IMR-90 (cell line): ENCODE data around the gene SLC38A7. TPM values are rescaled to one million over a fixed set of nuclear protein-coding genes. Genes with fewer than 3 reads are reported as not detected.
A peak's percentile ranks its signal among the peaks of the same experiment; 100 is the strongest.

Source experiments
- ATAC-seq: fragments of 200-7000 bp; cut with Tn5 transposase; 2 replicates; pipeline ENCODE4 v1.9.1; 2020; ENCODE audit warnings: low read depth, mild to moderate bottlenecking, moderate library complexity
- BruUV-seq: library from RNA; stranded (reverse); fragments of 400-500 nt; replicated peaks from 2 replicates; lab custom pipeline; 2021; lab: Mats Ljungman, UMichigan
- CTCF ChIA-PET: fragments of 300-600 bp; formaldehyde crosslinking; extraction: SDS; loops from one replicate; lab custom pipeline; 2021; ENCODE audit warnings: antibody characterized with exemption; lab: Yijun Ruan, JAX
- POLR2A ChIA-PET: fragments of 300-600 bp; sonication (Branson Sonifier 250); formaldehyde crosslinking; loops from one replicate; lab custom pipeline; 2022; ENCODE audit warnings: antibody characterized with exemption; ENCODE audit not compliant: unreplicated experiment; lab: Charles Lee
- DNase-seq: peaks from one replicate; pipeline ENCODE4 v3.0.0; 2013
- H2AFZ ChIP-seq: replicated peaks from 2 replicates; pipeline ENCODE3; 2013; ENCODE audit warnings: low read length, mild to moderate bottlenecking; ENCODE audit not compliant: poor library complexity
- H2AK5ac ChIP-seq: 2 replicates; pipeline ENCODE4 v1.6.1; 2013; ENCODE audit warnings: low read depth, low read length, inconsistent platforms
- H2AK9ac ChIP-seq: replicated peaks from 2 replicates; pipeline ENCODE3; 2013; ENCODE audit warnings: mild to moderate bottlenecking, low read depth, low read length, moderate library complexity; ENCODE audit not compliant: poor library complexity
- H2BK120ac ChIP-seq: 2 replicates; pipeline ENCODE4 v1.6.1; 2013; ENCODE audit warnings: low read depth, low read length, inconsistent platforms
- H2BK15ac ChIP-seq: 3 replicates; pipeline ENCODE4 v1.6.1; 2013; ENCODE audit warnings: low read depth, low read length, inconsistent platforms
- H2BK20ac ChIP-seq: 2 replicates; pipeline ENCODE4 v1.6.1; 2013; ENCODE audit warnings: low read depth, mild to moderate bottlenecking, inconsistent platforms, low read length, moderate library complexity
- H2BK5ac ChIP-seq: 2 replicates; pipeline ENCODE4 v1.6.1; 2013; ENCODE audit warnings: mild to moderate bottlenecking, low read depth, low read length, inconsistent platforms; ENCODE audit not compliant: poor library complexity, severe bottlenecking
- H3K14ac ChIP-seq: replicated peaks from 2 replicates; pipeline ENCODE4 v1.6.1; 2013; ENCODE audit warnings: low read depth, low read length, inconsistent platforms
- H3K18ac ChIP-seq: 2 replicates; pipeline ENCODE4 v1.6.1; 2013; ENCODE audit warnings: low read depth, low read length, control low read depth
- H3K23ac ChIP-seq: 2 replicates; pipeline ENCODE4 v1.6.1; 2013; ENCODE audit warnings: low read depth, low read length, inconsistent platforms
- H3K27ac ChIP-seq: 2 replicates; pipeline ENCODE4 v1.5.1; 2013; ENCODE audit warnings: mild to moderate bottlenecking, control low read depth, low read length; ENCODE audit not compliant: insufficient read depth
- H3K27me3 ChIP-seq: 2 replicates; pipeline ENCODE4 v1.6.1; 2013; ENCODE audit warnings: low read length; ENCODE audit not compliant: control insufficient read depth, insufficient read depth
- H3K36me3 ChIP-seq: 2 replicates; pipeline ENCODE4 v1.6.1; 2013; ENCODE audit warnings: low read length, mixed read lengths; ENCODE audit not compliant: control insufficient read depth, insufficient read depth
- H3K4ac ChIP-seq: 2 replicates; pipeline ENCODE4 v1.6.1; 2013; ENCODE audit warnings: low read depth, low read length, inconsistent platforms
- H3K4me1 ChIP-seq: 2 replicates; pipeline ENCODE4 v1.6.1; 2013; ENCODE audit warnings: low read length, mixed read lengths; ENCODE audit not compliant: control insufficient read depth, insufficient read depth
- H3K4me2 ChIP-seq: 2 replicates; pipeline ENCODE4 v1.6.1; 2013; ENCODE audit warnings: low read depth, mild to moderate bottlenecking, control low read depth, low read length, moderate library complexity
- H3K4me3 ChIP-seq: 2 replicates; pipeline ENCODE4 v1.5.1; 2013; ENCODE audit warnings: low read depth, mild to moderate bottlenecking, control low read depth, low read length, moderate library complexity; ENCODE audit not compliant: insufficient read depth
- H3K56ac ChIP-seq: 2 replicates; pipeline ENCODE4 v1.6.1; 2013; ENCODE audit warnings: low read length, inconsistent platforms; ENCODE audit not compliant: insufficient read depth; ENCODE audit errors: extremely low read depth
- H3K79me1 ChIP-seq, 2 experiments: 2 replicates each; pipeline ENCODE4 v1.6.1; 2013; ENCODE audit warnings: low read length in 2 of 2, inconsistent platforms in 1 of 2, low read depth in 1 of 2
- H3K9ac ChIP-seq: 2 replicates; pipeline ENCODE4 v1.6.1; 2013; ENCODE audit warnings: low read depth, low read length, control low read depth
- H3K9me1 ChIP-seq: 2 replicates; pipeline ENCODE4 v1.6.1; 2013; ENCODE audit warnings: low read length, inconsistent platforms; ENCODE audit not compliant: insufficient read depth
- H3K9me3 ChIP-seq: 2 replicates; pipeline ENCODE4 v1.6.1; 2013; ENCODE audit warnings: low read length; ENCODE audit not compliant: control insufficient read depth, insufficient read depth
- H4K20me1 ChIP-seq: 2 replicates; pipeline ENCODE4 v1.6.1; 2013; ENCODE audit warnings: low read length, inconsistent platforms; ENCODE audit not compliant: insufficient read depth
- H4K5ac ChIP-seq: 2 replicates; pipeline ENCODE4 v1.6.1; 2013; ENCODE audit warnings: mild to moderate bottlenecking, low read depth, low read length, control low read depth
- H4K8ac ChIP-seq, 2 experiments: 2 replicates each; pipeline ENCODE4 v1.6.1; 2013; ENCODE audit warnings: low read depth in 2 of 2, low read length in 2 of 2, control low read depth in 1 of 2, inconsistent platforms in 1 of 2
- H4K91ac ChIP-seq: 2 replicates; pipeline ENCODE4 v1.6.1; 2013; ENCODE audit warnings: low read depth, low read length, inconsistent platforms; ENCODE audit not compliant: insufficient read depth
- BHLHE40 ChIP-seq: fragments of 150-350 bp; IDR thresholded peaks from 2 replicates; pipeline ENCODE4 v1.6.1; 2016; ENCODE audit warnings: mild to moderate bottlenecking, low read depth, low read length
- CEBPB ChIP-seq: IDR thresholded peaks from 2 replicates; pipeline ENCODE4 v1.6.1; 2012; ENCODE audit warnings: low read depth, low read length, improper control_type of control experiment
- CHD1 ChIP-seq: IDR thresholded peaks from 2 replicates; pipeline ENCODE4 v1.6.1; 2012; ENCODE audit warnings: low read depth, low read length, improper control_type of control experiment
- ELK1 ChIP-seq: fragments of 150-350 bp; IDR thresholded peaks from 2 replicates; pipeline ENCODE4 v1.6.1; 2016; ENCODE audit warnings: low read depth, mild to moderate bottlenecking, low read length, moderate library complexity, borderline replicate concordance
- FOS ChIP-seq: fragments of 150-350 bp; IDR thresholded peaks from 2 replicates; pipeline ENCODE4 v1.6.1; 2016; ENCODE audit warnings: low read depth, low read length
- MAFK ChIP-seq: IDR thresholded peaks from 2 replicates; pipeline ENCODE4 v1.6.1; 2012; ENCODE audit warnings: low read depth, low read length, improper control_type of control experiment
- MAZ ChIP-seq: IDR thresholded peaks from 2 replicates; pipeline ENCODE4 v1.6.1; 2012; ENCODE audit warnings: low read depth, mild to moderate bottlenecking, low read length, improper control_type of control experiment, moderate library complexity, borderline replicate concordance
- NFE2L2 ChIP-seq: fragments of 150-350 bp; IDR thresholded peaks from 2 replicates; pipeline ENCODE4 v1.6.1; 2016; ENCODE audit warnings: low read depth, mild to moderate bottlenecking, low read length
- POLR2A ChIP-seq: IDR thresholded peaks from 2 replicates; pipeline ENCODE4 v1.6.1; 2012; ENCODE audit warnings: mild to moderate bottlenecking, low read depth, low read length
- RAD21 ChIP-seq: IDR thresholded peaks from 2 replicates; pipeline ENCODE4 v1.6.1; 2012; ENCODE audit warnings: low read length, improper control_type of control experiment
- RCOR1 ChIP-seq: IDR thresholded peaks from 2 replicates; pipeline ENCODE4 v1.6.1; 2012; ENCODE audit warnings: mild to moderate bottlenecking, low read length, improper control_type of control experiment; ENCODE audit not compliant: insufficient replicate concordance
- RFX5 ChIP-seq: IDR thresholded peaks from 2 replicates; pipeline ENCODE4 v1.8.0; 2012; ENCODE audit warnings: low read depth, mild to moderate bottlenecking, low read length, moderate library complexity
- SMC3 ChIP-seq: fragments of 150-350 bp; IDR thresholded peaks from 2 replicates; pipeline ENCODE4 v1.6.1; 2016; ENCODE audit warnings: low read depth, mild to moderate bottlenecking, antibody characterized with exemption, low read length, moderate library complexity
- USF2 ChIP-seq: fragments of 150-350 bp; IDR thresholded peaks from 2 replicates; pipeline ENCODE4 v1.6.1; 2017; ENCODE audit warnings: mild to moderate bottlenecking, antibody characterized with exemption, low read length, low read depth
- whole genome bisulfite sequencing, 2 experiments: methylation state at CpG; one replicate each; pipeline versions ENCODE4 v1.1.5 to v1.1.7; 2013; ENCODE audit warnings: missing lambda C conversion rate in 2 of 2; ENCODE audit not compliant: insufficient read length in 1 of 2; ENCODE audit errors: extremely low coverage in 2 of 2; 5-methylcytosine and 5-hydroxymethylcytosine counted together
- dilution Hi-C: fragments of 300-500 bp; cut with HindIII; formaldehyde crosslinking; loops from one replicate; pipeline ENCODE4 v1.14.3; 2018; ENCODE audit warnings: low sequenced_read_pairs; ENCODE audit not compliant: unreplicated experiment
- in situ Hi-C: fragments of 300-500 bp; cut with MboI; formaldehyde crosslinking; loops from 3 replicates; pipeline ENCODE4 v1.14.3; 2019; ENCODE audit warnings: low sequenced_read_pairs, inconsistent platforms, mixed read lengths
- intact Hi-C: fragments of 100-400 bp; cut with micrococcal nuclease; formaldehyde crosslinking; loops from 2 replicates; pipeline ENCODE4 v1.10.0; 2022
- polyA plus RNA-seq, 3 experiments: library from polyadenylated mRNA; depleted of rRNA; stranded (reverse); fragments of >200 nt; gene quantifications; 2 replicates each; pipeline ENCODE4 v1.2.3, GENCODE V29; 2012; ENCODE audit warnings: low replicate concordance in 1 of 3
- total RNA-seq: library from RNA; depleted of rRNA; stranded (reverse); fragments of >200 nt; gene quantifications from 2 replicates; pipeline ENCODE4 v1.2.3, GENCODE V29; 2012
- TF ChIP-seq, protein P1 (sequence below): conservative IDR thresholded peaks from 2 replicates; pipeline ENCODE4 v1.5.1; 2012; ENCODE audit warnings: mild to moderate bottlenecking, low read depth, low read length, improper control_type of control experiment

SLC38A7 gene
- total and polyA plus RNA-seq, 2 of the 4 experiments (the other 2 are of a cell fraction): 14.7 to 16.4 TPM

DNA sequence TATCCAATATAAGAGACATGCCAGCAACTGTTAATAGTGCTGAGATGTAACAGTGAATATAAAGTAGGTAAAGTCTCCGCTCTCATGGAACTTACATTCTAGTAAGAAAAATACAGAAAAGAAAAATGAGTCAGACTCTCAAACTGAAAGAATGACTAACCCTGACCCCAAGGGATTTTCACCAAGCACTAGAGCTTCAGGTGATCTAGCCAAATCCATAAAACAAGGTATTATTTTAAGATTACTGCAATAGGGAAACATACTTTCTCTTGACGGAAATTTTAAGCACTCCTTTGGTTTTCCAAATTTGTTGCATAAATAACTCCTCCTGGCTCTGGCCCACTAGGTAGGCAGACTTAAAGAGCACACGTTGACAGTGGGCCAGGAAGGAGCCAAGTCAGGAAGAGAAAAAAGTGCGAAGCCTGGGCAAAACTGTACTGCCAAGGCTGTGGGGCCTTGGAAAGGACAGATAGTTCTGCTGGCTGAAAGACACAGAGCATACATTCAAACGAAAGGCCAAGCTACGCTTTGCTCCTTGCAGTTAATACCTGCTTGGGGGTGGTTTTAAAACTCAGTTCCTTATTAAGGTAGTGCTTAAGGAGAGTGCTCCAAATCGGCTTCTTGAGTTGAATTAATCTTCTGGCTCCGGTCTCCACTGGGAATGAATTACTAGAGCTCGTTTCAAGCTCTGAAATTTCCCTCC is 48.1 kb upstream of the SLC38A7 start:
- H3K18ac ChIP-seq: no peak overlapping the region
- H3K27me3 ChIP-seq: no peaks in the 10 kb centered on the region
- in situ Hi-C loops (no loop called here), intact Hi-C loops (no loop called here), dilution Hi-C loops (no loop called here)
- ATAC-seq (no peak), DNase-seq (peak; percentile 42)
- no peak overlapping the region for H4K5ac ChIP-seq
- peaks cover 11 to 43% of the 10 kb centered on the region in 2 experiments; a peak in 3 of 4 replicates for H3K79me1 ChIP-seq
- no peak overlapping the region for H3K4ac ChIP-seq
- no peak overlapping the region for H3K23ac ChIP-seq
- no TSS peak for BruUV-seq
- H2AK5ac ChIP-seq: no peak overlapping the region
- CTCF ChIA-PET: interaction anchor here (1.3 to 1.6 kb wide), 2 partner anchors 16 to 19 kb away, joined by 3 read pairs; no protein-coding TSS in a partner anchor
- peaks cover 3% of the 10 kb centered on the region for H3K4me1 ChIP-seq
- no peak overlapping the region for H2AK9ac ChIP-seq
- no peak overlapping the region for H3K14ac ChIP-seq
- peak overlapping the region; percentile 81 for H3K4me3 ChIP-seq
- H3K36me3 ChIP-seq: peaks cover 2% of the 10 kb centered on the region; the same call in 1 of the 2 replicates
- POLR2A ChIA-PET: no interaction called here
- H2AFZ ChIP-seq: no peak overlapping the region
- H3K9me1 ChIP-seq: peaks cover 4% of the 10 kb centered on the region; the same call in 1 of the 2 replicates
- H3K56ac ChIP-seq: no peak overlapping the region
- no peak overlapping the region; a peak in 1 of 4 replicates for H4K8ac ChIP-seq
- H3K9ac ChIP-seq: peak overlapping the region; percentile 90
- no peak overlapping the region for H2BK15ac ChIP-seq
- H2BK20ac ChIP-seq: no peak overlapping the region
- no peaks in the 10 kb centered on the region for H3K9me3 ChIP-seq
- 50% methylated on average over 2 of the region's 9 CpGs; no CpG with 5 or more reads in 1 of the 2 experiments for WGBS, 2 experiments
- no peak overlapping the region for H2BK120ac ChIP-seq
- peak overlapping the region; percentile 89 for H3K4me2 ChIP-seq
- H3K27ac ChIP-seq: no peak overlapping the region
- H2BK5ac ChIP-seq: no peak overlapping the region
- no peak overlapping the region for H4K91ac ChIP-seq
- H4K20me1 ChIP-seq: peaks cover 13% of the 10 kb centered on the region; the same call in 1 of the 2 replicates
- TF ChIP-seq SMC3 (no peak), USF2 (no peak), CHD1 (no peak), RAD21 (no peak), RCOR1 (no peak), BHLHE40 (no peak), CEBPB (no peak), MAFK (no peak), POLR2A (no peak), MAZ (no peak), ELK1 (no peak), FOS (no peak), RFX5 (no peak), NFE2L2 (no peak)
- TF ChIP-seq, protein P1, sequence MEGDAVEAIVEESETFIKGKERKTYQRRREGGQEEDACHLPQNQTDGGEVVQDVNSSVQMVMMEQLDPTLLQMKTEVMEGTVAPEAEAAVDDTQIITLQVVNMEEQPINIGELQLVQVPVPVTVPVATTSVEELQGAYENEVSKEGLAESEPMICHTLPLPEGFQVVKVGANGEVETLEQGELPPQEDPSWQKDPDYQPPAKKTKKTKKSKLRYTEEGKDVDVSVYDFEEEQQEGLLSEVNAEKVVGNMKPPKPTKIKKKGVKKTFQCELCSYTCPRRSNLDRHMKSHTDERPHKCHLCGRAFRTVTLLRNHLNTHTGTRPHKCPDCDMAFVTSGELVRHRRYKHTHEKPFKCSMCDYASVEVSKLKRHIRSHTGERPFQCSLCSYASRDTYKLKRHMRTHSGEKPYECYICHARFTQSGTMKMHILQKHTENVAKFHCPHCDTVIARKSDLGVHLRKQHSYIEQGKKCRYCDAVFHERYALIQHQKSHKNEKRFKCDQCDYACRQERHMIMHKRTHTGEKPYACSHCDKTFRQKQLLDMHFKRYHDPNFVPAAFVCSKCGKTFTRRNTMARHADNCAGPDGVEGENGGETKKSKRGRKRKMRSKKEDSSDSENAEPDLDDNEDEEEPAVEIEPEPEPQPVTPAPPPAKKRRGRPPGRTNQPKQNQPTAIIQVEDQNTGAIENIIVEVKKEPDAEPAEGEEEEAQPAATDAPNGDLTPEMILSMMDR: no peak
